CD4-positive, alpha-beta T cell treated with Interleukin-4 for 4 hours (primary cell): ENCODE results near the gene MAP4K1.
A peak's percentile ranks its signal among the peaks of the same experiment; 100 is the strongest.
"Not testable (repeated sequence)": the region's sequence is repeated elsewhere in the genome, so short reads cannot be mapped to it uniquely, and the experiment has no call there.

Experiments used
- DNase-seq: peaks from one replicate; pipeline ENCODE4 v3.0.0-alpha.2; 2020

The MAP4K1 gene

DNA sequence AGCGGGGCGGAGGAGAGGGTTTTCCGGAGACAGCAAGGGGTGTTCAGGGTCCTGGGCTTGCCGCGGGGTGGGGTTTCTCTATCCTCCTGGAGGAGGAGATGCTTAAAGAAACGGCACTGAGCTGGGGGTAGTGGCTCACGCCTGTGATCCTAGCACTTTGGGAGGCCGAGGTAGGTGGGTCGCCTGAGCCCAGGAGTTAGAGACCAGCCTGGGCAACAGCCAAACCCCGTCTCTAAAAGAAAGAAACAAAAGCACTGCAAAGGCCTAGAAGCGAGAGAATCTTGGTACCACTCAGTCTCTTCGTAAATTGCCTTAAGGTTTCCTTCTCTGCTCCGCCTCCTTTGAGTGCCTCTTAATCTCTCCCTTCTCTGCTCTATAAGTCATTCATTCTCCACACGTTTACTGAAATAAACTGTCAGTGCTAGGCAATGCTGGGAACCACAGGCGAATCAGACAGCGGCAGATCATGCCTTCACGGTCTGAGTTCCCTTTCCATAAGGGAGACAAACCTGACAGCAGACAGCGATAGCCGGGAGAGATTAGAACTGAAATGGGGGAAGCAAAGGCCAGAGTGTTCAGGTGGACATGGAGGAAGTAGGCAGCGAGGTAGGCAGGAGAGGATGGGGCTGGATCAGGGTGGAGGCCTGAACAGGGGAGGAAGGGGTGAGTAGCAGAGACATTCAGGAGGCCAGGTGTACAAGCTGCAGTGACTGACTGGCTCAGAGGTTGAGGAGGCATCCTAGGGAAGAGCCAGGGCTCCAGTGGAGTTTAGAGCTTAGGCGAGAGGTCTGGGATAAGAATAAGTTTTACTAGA, 1.8 kb upstream of the MAP4K1 start:
- no peak for DNase-seq

DNA sequence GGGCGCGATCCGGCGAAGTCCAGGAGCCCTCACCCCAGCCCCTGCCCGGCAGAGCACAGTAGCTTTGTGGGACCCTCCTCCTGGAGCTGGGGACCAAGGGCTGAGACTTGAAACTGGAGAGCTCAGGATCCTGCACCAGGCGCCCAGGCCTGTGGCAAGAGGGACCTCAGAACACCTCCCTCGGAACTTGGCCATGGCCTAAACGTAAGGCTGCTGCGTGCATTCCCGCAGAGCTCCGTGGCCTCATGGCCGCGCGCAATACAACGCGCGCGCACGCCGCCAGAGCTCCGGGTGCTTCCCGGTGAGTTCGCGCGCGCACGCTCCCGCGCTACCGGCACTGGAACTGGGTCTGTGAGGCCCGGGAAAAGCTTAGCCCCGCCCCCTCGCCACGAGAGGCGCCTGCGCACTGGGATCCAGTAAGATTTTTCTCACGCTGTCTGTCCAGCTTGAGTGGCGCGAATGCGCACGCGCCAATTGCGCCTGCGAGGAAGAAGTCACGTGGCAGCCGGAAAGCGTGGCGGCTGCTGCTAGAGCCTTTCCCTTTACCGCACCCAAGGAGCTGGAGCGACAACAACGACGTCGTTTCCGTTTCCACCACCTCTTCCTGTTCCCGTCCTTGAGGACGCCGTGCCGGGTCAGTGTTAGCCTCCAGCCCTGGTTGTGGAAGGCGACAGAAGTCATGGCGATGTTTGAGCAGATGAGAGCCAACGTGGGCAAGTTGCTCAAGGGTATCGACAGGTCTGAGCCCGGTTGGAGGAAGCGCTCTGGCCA, 1.0 kb upstream of the MAP4K1 start, which contains the start of gene EIF3K:
TSS of gene EIF3K (plus strand) at position 599 of the 771 bp plus-strand sequence. CDS start at position 680, 81 bp downstream.
- DNase-seq = peak; percentile 97

DNA sequence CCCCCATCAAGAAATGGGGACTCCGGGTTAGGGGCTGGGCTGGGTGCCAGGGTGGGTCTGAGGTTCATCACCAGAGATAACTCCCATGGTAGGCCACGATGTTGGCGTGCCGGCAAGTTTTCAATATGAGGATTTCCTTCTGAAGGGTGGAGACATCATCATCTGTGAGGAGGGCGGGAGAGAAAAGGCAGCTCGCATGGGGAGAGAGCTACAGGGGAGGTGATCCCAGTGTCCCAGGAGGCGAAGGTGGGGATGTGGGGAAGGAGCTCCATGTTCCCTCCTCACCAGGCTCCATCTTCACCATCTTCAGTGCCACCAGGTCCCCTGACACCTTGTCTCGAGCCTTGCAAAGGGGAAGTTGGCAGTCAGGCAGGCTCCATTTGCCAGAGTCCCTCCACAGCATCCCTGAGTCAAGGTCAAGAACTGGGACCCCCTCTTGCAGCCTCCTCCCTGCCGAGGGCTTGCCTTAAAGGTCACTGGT, 430 bp downstream of the MAP4K1 start:
- no peak for DNase-seq

DNA sequence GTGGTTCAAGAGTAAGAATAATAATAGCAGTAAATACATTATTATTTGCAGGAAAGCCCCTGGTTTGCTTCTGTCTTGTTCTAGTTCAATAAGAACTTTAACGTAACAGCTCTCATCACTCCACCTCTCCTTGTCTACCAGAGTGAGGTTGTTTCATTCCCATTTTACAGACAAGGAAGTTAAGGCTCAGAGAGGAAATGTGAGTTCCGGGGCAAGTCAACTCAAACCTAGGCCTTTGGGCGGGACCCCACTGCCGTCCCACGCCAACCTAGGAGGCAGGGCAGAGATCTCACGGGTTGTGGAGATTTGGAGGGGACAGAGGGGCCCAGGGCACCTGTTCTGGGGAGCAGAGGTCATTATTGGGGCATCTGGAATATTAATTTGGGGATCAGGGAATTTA, 1.5 kb downstream of the MAP4K1 start:
- peak; percentile 13 for DNase-seq

DNA sequence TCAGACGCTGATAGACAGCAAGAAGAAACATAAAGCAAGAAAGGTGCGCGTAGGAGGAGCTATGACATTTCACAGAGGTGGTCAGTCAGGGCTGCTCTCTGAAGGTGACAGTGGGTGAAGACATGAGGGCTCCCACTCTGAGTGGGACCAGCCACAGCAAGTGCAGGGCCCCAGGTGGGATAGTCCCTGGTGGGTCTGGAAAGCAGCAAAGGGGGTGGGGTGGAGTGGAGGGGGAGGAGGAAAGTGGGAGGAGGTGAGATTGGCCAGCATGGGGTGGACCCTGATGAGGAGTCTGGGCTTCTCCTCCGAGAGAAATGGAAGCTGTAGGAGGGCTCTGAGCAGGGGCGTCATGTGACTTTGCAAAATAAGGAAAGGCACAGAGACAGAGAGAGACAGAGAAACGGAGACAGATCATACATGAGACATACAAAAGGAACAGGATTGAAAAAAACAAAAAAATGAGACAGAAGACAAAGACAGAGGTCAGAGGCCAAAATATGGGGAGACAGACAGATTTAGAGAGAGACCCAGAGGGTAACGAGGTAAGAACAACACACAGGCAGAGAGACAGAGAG, 2.7 kb downstream of the MAP4K1 start:
- no peak for DNase-seq

DNA sequence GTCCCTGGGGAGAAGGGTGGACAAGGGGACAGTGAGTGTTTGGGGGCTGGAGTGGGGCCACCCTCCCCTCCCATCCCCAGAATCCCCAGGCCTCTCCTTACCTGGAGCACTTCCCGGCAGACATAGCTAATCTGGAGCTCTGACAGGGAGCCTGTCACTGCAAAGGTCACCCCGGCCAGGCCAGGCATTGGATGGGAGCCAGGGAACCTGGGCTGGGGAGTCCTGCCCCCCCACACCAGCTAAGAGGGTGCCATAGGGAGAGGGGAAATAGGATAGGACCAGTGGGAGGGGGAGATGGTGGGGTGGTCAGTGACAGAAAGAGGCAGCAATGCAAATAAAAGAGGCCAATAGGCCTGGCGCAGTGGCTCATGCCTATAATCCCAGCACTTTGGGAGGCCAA, 3.5 kb downstream of the MAP4K1 start:
- no peak for DNase-seq

DNA sequence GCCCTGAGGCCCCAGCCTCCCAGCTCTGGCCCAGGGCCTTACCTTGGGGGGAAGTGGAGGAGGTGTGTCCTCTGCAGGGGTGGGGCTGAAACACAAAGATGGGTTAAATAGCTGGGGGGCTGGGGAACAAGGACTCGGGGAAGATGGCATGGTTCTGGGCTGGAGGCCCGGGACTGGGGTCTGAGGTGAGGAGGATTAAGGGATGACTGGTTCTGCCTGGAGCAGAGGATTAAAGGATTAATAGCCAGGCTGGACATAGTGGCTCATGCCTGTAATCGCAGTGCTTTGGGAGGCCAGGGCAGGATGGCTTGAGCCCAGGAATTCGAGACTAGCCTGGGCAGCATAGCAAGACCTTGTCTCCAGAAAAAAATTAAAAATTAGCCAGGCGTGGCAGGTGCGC, 11.6 kb downstream of the MAP4K1 start:
- DNase-seq = no peak

DNA sequence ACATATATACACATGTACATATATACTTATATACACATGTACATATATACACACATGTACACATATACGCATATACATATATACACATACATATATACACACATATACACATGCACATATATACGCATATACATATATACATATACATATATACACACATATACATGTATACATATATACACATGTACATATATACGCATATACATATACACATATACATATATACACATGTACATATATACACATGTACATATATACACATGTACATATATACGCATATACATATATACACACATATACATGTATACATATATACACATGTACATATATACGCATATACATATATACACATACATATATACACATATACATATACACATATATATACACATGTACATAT, 14.9 kb downstream of the MAP4K1 start:
- not testable (repeated sequence) for DNase-seq

DNA sequence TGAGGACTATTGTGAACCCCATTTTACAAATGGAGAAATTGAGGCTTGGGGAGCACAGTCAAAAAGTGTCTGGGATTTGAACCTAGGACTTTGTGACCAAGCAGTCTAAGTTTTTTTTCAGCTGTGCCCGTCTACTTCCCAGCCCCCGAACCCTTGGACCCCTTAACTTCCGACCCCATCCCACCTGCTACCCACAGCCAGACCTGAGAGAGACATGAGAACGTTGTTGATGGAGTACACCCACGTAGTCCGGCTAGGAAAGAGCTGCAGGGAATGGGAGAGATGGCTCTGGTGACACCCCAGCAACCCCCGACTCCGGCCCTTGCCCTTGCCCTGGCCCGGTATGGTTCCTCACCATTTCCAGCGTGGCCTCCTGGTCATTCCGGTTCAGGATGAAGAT, 18.0 kb downstream of the MAP4K1 start:
- DNase-seq = no peak

DNA sequence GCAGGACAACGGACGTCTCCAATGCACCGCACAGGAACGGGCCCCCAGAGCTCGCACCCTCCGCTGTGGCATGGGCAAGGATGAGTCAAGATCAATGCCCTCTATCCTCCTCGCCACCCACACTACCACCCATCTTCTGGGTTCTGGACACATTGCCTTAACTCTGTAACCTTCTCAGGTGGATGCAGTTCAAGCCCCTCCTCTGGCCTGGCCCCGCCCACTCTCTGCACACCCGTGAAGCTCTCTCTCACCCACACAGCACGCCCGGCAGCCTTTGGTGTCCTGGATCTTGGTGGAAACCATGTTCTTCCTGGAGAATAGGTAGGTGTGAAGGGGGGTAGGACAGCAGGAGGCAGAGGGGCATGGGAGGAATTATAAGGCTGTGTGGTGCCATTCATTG, 20.7 kb downstream of the MAP4K1 start:
- DNase-seq = no peak

DNA sequence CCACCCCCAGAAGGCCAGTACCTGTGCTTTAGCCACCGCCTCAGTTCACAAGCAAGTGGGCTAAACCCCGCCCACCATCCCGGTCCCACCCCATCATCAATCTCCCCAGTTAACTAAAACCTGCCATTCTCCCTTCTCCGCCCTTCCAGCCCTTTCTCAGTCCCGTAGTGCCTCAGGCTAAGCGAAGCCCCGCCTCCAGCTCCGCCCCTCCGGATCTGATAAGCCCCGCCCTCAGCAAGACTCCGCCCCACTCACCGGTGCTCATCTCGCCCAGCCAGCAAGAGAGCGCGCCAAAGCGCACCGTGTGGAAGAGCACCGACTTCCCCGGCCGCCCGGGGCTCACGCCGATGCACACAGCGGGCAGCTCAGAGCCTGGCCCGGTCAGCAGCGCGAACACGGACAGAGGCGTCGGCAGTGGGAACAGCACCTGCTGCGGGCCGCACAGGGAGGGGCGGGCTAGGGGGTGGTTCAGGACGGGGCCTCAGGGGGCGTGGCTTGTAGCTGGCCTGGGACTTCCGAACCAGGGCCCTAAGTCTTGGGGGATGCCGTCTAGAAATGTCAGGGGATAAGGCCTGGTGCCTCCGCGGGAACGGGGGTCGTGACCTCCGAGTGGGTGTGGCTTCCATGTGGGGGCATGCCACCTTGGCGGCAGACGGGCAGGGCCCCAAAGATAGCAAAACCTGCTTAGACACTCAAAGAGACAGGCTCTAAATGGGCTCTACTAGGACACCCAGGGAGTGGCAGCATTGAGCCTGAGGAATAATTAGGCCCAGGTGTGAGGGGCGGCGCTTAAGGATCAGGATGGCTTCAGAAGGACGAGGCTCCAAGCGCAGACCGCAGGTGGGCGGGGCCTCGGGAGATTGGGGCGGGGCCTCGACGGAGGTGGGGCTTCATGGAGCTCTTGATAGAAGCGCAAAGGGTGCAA, 21.4 kb downstream of the MAP4K1 start:
- no peak for DNase-seq

DNA sequence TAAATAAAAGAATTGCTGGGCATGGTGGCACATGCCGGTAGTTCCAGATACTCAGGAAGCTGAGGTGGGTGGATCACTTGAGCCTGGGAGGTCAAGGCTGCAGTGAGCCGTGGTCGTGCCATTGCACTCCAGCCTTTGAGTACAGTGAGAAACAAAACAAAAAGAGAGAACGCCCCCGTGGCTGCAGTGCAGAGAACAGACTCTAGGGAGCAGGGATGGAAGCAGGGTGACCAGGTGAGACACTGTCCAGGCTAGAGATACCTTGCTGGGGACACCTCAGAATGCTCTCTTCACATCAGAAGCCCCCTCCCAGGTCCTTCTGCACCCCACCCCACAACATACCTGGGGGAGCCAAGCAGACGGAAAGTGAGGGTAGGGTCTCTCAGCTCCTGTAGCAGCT, 24.8 kb downstream of the MAP4K1 start:
- no peak for DNase-seq

DNA sequence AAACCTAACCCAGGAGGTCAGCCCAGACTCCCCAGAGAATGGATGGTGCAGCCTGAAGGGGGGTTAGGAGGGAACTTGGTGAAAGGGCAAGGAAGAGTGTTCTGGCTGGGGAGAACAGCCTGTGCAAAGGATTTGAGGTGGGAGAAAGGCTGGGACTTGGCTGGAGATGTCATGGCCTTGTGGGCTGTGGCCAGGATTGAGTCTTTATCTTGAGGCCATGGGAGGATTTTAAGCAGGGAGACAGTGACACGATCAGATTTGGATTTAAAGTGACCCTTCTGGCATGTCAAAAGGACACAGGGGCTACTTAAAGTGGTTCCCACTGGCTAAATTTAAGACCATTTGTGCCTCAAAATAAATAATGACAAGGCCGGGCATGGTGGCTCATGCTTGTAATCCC, 29.7 kb downstream of the MAP4K1 start:
- DNase-seq = no peak

DNA sequence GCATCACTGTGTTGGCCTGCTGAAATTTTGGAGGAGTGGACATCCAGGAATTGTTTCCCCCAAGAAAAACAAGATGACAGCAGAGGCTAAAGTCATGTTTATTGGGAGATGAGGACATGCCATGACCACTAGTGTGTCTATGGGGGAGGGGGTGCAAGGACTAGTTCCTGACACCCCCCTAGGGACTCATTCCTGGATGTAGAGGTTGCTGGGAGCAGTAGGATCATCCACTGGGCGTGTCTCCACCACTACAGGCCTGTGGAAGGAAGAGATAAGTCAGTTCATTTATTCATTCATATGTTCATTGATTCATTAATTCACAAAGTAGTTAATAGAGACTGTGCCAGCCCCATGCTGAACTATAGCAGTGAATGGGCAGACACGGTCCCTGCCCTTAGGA, 30.2 kb downstream of the MAP4K1 start:
- DNase-seq = no peak

DNA sequence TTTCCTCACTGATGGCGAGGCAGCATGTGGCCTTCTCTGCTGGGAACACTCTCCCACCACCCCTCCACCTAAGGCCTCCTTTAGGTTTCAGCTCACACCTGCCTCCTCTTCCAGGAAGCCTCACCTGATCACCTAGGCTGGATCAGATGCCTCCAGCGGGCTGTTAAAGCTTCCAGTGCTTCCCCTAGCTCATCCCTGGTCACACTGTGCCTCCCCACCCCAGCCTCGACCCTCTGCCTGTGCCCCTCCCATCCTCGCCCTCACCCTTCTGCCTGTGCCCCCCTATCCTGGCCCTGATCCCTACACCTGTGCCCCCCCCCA, 33.8 kb downstream of the MAP4K1 start:
- DNase-seq = no peak

DNA sequence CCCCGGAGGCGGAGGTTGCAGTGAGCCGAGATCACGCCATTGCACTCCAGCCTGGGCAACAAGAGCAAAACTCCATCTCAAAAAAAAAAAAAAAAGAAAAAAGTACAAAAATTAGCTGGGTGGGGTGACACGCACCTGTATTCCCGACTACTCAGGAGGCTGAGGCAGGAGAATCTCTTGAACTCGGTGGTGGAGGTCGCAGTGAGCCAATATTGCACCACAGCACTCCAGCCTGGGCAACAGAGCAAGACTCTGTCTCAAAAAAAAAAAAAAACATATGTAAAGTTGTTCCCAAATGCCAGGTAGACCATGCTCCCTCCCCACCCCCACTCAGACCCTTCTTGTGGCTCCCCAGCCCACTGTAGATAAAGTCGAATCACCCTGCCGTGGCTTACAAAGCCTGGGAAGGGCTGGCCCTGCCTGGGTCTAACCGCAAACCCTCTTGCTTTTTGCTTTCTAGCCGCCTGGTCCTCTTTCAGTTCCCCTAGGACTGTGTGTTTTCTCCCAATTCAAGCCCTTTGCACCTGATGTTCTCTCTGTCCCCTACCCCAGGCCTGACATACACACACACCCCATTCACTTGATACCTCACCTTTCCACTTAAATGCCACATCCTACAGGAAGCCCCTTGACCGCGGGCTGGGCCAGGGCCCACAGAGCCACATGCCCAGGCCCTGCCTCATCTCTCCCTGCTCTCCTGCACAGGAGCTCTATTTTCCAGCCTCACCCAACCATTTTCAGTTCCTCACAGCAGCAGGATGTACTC, 34.4 kb downstream of the MAP4K1 start:
- no peak for DNase-seq

DNA sequence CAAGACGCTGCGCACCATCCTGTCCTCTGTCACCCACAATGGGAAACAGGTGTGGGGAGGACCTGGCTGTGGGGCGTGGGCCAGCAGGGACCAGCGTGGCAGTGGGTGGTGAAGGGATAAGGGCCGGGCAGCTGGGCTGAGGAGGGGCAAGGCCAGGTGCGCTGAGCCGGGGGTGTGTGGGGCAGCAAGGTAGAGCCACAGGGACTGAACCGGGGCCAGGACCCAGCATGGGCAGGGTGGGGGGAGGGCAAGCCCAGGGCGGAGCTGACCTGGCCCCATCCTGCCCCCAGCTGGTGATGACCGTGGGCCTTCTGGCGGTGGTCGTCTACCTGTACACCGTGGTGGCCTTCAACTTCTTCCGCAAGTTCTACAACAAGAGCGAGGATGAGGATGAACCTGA, 37.7 kb downstream of the MAP4K1 start:
- DNase-seq = no peak

DNA sequence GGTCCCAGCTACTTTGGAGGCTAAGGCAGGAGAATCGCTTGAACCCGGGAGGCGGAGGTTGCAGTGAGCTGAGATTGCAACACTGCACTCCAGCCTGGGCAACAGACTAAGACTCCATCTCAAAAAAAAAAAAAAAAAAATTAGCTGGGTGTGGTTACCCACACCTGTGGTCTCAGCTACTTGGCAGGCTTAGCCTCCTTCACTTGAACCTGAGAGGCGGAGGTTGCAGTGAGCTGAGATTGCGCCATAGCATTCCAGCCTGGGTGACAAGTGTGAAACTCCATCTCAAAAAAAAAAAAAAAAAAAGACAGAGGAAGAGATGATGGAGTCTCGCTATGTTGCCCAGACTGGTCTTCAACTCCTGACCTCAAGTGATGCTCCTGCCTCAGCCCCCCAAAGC, 38.4 kb downstream of the MAP4K1 start:
- DNase-seq = peak; percentile 29

DNA sequence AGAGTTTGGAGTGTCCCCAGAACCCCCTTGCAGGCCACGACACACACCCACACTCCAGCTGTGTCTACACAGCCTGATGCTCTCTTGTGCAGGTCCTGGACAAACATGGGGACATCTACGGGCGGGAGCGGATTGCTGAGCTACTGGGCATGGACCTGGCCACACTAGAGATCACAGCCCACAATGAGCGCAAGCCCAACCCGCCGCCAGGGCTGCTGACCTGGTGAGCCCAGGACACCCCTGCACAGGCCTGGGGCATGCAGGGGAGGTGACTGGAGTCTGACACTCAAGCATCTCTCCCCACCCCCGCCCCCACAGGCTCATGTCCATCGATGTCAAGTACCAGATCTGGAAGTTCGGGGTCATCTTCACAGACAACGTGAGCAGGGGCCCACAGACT, 39.9 kb downstream of the MAP4K1 start:
- DNase-seq = no peak

DNA sequence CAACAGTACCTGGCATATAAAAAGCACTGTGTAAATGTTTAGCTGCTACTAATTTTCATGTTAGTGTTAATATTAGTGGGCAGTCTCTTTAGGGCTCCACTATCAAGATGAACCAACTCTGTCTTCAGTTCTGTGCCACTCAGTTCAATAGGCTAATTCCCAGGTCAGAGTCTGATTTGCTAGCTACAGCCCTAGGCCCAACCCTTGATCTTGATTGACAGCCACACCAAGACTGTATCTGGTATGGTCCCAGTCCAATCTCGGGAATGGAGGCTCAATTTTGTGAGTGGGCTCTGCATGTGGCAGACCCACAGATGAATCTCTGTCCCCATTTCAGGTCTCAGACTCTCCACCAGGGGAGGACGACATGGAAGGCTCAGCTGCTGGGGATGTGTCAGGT, 46.1 kb downstream of the MAP4K1 start:
- no peak for DNase-seq

DNA sequence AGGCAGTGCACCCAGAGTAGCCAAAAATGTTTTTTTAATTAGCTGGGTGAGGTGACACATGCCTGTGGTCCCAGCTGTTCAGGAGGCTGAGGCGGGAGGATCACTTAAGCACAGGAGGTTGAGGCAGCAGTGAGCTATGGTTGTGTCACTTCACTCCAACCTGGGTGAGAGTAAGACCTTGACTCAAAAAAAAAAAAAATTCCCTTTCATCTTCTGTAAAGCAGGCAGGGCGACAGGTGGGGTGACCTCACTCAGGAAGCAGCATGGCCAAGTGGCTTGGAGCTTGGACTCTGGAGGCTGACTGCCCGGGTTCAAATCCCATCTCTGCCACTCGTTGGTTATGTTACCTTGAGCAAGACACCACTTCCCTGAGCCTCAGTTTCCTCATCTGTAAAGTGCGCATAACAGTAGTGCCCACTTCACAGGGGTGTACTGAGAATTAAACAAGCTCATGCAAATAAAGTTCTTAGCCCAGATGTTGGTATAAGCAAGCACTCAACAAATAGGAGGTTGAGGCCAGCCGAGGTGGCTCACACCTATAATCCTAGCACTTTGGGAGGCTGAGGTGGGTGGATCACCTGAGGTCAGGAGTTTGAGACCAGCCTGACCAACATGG, 48.3 kb downstream of the MAP4K1 start:
- DNase-seq = no peak

DNA sequence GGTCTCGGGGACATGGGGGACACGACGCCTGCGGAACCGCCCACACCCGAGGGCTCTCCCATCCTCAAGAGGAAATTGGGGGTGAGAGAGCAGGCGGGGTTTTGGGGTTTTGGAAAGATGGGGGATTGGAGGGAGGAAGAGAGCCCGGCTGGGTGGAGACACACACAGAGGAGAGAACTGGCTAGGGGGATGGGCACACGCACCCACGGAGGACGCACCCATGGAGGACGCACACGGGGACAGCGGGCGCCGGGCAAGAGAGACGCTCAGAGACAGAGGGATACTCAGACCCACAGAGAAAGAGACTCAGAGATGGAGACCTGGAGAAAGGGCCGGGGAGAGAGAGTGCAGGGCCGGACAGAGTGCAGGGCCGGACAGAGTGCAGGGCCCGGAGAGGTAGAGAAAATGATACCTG, 52.1 kb downstream of the MAP4K1 start:
- no peak for DNase-seq
